HG02870 (cell line): ENCODE results near the gene ADI1.
A peak's percentile ranks its signal among the peaks of the same experiment; 100 is the strongest.
"Not testable (repeated sequence)": the region's sequence is repeated elsewhere in the genome, so short reads cannot be mapped to it uniquely, and the experiment has no call there.

ENCODE experiments used
- ATAC-seq: cut with Tn5 transposase; IDR thresholded peaks from one replicate; pipeline ENCODE4 v1.9.1; 2021; ENCODE audit warnings: mild to moderate bottlenecking, moderate library complexity; ENCODE audit not compliant: unreplicated experiment

The ADI1 gene

GRCh38 chr2:3465328-3465727 is 54.0 kb downstream of the ADI1 start:
- no peak for ATAC-seq

- ATAC-seq: no peak
These were observed 54.8 kb downstream of the ADI1 start for GRCh38 chr2:3464401-3465005.

GRCh38 chr2:3463944-3464343 is 55.4 kb downstream of the ADI1 start:
- ATAC-seq: no peak

GRCh38 chr2:3463186-3463835 is 56.0 kb downstream of the ADI1 start:
- no peak for ATAC-seq

- ATAC-seq: peak; percentile 3
These were observed 56.7 kb downstream of the ADI1 start for GRCh38 chr2:3462493-3463104.

- peak; percentile 58 for ATAC-seq
These were observed 57.4 kb downstream of the ADI1 start for GRCh38 chr2:3461801-3462492.

GRCh38 chr2:3460831-3461800 is 58.2 kb downstream of the ADI1 start:
- no peak for ATAC-seq

GRCh38 chr2:3460156-3460555 is 59.2 kb downstream of the ADI1 start:
- ATAC-seq: no peak

- ATAC-seq: no peak
These were observed 59.9 kb downstream of the ADI1 start for GRCh38 chr2:3459185-3460015.

GRCh38 chr2:3458396-3459184 is 60.7 kb downstream of the ADI1 start:
- no peak for ATAC-seq

GRCh38 chr2:3457524-3458395 is 61.6 kb downstream of the ADI1 start:
- no peak for ATAC-seq

- ATAC-seq: no peak
These were observed 63.2 kb downstream of the ADI1 start for GRCh38 chr2:3456125-3456524.

- ATAC-seq: no peak
These were observed 64.5 kb downstream of the ADI1 start for GRCh38 chr2:3454802-3455201.

- not testable (repeated sequence) for ATAC-seq
These were observed 65.3 kb downstream of the ADI1 start for GRCh38 chr2:3454005-3454404.

- no peak for ATAC-seq
These were observed 65.9 kb downstream of the ADI1 start for GRCh38 chr2:3453190-3453999.

- no peak for ATAC-seq
These were observed 67.2 kb downstream of the ADI1 start for GRCh38 chr2:3451926-3452671.

- no peak for ATAC-seq
These were observed 68.2 kb downstream of the ADI1 start for GRCh38 chr2:3451169-3451568.
